NCI-H2107 treated with DMSO at 0.1 percent for 48 hours (cell line): ENCODE results near the gene ARHGEF26.

Source experiments
- DNase-seq: peaks from one replicate; lab custom pipeline; 2025; ENCODE audit not compliant: unreplicated experiment; lab: John Stamatoyannopoulos, UW

ARHGEF26 gene

DNA sequence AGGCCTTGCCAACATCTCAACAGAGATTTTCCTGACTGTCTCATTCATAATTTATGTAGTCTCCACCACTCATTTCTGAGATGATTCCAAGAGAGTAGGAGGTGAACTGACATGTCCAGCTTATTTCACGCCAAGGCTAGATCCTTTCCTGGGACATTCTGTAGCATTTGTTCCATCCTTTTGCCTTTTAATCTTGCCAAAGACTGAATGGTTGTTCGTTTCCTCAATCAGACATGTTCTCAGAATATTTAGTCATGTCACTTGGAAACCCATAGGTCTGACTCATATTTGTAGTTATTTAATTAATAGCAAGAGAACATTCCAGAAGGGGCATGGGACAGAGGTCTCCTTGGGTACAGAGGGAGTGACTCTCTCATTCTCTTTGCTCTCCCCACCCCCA is 122.2 kb downstream of the ARHGEF26 start:
- DNase-seq = no peak

DNA sequence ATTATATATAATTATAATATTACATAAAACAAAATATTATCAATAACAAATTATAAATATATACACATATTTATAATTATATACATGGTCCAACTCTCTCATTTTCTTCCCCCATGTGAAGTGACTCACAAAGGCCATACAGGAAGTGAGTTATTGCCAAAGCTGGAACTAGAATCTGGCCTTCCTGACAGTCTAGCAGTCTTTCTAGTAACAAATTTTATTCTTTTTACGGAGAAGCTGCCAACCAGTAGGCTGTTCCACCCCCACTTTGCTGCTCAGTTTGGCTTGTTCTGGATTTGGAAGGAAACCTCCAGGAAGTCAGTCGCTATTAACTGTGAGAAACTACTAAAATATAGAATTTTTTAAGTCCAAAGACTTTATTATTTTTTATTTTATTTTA is 123.5 kb downstream of the ARHGEF26 start:
- no peak for DNase-seq

DNA sequence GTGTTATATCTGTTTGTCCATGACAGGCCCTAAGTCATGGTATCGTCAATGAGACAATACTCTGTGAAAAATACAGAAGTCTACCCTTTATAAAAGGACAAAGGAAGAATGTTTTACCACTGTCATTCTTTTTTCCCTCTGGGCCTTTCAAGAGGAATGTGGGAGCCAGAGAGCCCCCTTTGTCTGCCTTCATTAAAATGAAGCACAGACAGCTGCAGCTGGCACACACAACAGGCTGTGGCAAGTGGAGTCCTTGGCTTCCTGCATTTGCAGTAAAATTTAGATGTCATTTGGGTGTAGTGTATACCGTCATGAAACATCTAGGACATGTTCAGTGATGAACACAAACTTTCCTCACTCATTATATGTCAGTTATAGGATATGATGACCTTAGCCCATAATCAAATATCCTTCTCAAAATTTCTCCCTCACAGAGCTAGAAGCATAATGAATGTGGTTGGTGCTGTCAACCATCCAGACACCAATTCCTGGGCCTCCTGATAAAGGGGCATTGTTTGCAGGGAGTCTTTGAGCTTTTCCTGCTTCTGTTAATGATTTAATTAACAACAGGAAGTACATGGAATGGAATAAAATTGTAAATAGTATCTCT is 126.7 kb downstream of the ARHGEF26 start:
- DNase-seq = peak; percentile 59

DNA sequence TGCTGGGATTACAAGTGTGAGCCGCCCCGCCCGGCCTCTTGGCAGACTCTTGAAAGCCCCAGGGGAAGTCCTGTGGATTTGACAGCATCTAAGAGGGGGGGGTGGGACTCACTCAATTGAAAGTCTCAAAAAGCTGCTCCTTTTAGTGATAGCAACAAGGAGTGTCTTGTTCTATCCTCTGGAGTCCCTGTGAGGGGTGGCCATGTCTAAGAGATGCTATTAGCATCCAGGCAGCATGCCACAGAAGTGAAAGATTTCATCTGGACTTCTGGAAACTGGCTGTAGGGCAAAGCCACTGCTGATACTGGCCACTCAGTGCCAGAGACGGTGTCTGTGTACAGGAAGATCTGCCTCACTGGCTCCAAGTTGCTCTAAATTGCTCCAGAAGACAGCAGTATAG is 129.1 kb downstream of the ARHGEF26 start:
- no peak for DNase-seq

DNA sequence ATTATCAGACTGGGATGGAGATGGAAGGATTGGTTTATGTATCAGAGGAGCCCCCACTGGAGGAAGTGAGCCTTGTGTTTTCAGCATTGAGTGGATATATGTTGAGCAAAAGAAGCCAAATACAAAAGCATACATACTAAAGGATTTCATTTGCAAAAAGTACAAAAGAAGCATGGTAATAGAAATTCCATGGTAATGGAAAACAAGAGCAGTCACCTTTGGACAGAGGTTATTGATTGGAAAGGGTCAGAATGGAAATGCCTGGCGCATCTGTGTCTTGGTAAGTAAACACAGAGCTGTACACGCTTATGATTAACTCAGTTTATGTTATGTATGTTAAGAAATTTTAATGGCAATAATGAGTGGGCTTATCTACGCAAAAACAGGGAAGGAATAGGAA is 130.4 kb downstream of the ARHGEF26 start:
- no peak for DNase-seq

DNA sequence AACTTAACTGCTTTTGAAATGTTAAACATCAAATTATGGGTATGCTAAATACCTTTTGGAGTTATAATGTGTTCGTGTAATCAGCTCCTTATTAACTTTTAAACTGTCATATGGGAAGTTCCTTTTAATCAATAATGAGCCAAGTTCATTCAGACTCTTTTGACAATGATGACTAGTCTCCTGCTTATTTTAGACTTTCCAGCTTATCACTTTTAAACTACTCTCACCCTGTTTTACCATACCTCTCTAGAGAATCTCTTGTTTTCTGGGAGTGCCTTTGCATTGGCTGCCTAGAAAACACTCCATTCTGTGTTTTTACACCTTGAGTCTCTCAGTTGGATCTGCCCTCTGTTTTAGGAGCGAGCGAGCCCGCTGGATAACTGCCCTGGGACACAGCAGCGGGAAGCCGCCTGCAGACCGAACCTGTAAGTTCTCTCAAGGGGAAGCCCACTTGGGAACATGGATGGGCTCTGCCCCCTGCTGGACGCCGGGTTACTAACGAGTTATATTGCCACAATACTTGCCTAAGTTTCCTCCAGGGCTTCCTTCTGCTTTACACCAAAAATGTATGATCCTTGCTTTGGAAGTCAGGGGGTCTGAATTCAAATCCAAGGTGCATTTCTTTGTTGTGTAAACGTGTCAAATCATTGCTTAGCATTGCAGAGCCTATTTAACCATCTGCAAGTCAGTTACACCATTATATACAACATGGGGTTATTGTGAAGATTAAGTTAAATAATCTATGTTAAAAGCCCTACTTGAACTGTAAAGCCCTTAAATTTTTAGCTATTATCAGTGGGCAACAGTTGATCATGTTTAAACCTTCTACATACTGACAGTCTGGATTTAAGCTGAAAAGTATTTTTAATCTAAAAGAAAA is 131.8 kb downstream of the ARHGEF26 start:
- peak; percentile 69 for DNase-seq

DNA sequence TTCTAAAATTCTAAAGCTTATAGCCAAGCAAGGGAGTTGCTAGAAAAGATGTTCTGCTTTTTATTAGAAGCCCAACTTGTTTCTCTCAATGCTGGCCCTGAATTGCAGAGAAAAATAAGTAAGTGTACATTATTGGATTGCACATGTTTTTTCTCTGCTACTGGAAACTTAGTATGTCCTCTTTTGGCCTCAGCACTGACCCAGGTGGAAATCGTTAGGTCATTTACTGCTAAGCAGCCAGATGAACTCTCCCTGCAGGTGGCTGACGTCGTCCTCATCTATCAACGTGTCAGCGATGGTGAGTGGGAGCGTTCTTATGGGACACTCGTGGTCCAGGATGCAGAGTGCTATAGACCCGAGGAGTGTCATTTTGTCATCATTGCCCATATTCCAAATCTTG is 133.3 kb downstream of the ARHGEF26 start:
- no peak for DNase-seq

DNA sequence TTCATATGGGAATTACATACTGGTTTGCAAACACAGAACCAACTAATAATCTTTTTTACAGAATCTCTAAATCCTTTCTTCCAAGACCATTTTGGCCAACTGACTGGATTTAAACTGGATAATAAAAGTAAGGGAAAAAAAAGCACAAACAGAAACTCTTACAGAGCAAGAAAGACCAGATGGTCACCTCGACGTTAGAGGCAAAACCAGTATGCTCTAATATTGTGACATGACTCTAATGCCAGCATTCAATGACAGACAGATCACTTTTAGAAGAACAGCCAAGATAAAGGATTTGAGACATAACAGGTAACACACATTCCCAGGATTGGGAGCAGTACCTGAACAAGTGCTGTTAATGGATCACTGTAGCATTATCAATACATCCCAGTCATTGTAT is 152.2 kb downstream of the ARHGEF26 start:
- DNase-seq = no peak

DNA sequence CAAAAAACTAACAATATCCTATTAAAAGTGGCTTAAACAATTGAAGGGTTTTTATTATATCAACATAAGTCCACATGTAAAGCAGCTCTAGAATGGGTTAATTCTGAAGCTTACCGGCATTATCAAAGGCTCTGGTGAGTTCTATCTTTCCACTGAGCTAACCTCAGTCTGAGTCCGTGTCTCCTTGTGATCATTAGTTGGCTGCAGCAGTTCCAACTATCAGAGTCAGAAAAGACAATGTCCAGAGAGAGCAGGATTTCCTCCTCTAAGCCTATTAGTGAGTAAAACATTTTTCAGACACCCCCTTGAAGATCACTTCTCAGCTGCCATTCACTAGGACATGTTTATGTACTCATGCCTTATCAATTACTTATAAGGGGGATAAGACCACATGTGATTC is 153.2 kb downstream of the ARHGEF26 start:
- DNase-seq = no peak

DNA sequence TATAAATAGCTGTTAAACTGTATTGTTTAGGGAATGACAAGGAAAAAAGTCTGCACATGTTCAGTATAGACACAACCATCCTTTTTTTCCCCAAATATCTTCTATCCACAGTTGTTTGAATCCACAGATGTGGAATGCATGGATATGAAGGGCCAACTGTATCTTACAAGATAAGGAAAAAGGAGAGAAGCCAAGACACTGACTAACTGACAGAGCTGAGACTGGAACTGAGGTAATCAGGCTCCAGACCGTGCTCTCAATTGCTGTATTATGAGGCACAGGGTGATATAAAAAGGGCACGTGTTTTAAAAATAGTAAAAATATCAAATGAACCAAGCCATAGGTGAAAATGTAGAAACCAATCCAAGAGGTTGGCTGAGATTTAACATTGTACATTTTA is 154.1 kb downstream of the ARHGEF26 start:
- no peak for DNase-seq

DNA sequence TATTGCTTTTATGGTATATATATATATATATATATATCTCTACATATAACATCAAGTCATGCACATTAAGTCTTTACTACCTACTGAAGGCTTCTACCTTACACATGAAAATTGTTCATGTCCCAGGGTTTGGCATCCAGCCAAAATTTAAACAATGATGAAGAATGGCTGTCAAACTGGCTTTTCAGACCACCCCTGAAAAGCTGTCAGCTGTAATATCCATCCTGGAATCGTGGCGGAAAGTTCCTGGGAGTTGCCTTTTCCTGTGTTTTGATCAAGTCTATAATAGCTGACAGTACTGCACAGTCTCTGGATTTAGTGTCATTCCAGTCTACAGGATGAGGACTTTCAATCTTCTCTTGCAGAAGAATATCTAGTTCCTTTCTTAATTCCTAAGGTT is 154.8 kb downstream of the ARHGEF26 start:
- DNase-seq = no peak

DNA sequence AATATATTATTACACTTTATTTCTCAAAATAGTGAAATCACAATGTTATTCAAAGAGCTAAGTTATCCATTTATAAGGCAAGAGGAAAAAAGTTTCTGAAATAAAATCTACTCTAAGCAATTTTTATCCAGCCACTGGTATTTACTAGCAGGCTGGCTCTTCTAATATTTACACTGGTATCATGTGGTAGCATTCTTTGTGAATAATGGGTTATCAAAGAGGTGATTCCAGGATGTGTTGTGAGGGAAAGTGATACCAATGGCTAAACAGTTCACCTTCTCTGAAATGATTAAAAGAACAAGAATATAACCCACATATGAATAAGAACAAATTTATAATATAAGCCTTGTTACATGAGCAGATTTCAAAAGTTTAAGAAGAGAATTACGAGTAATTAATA is 159.0 kb downstream of the ARHGEF26 start:
- DNase-seq = no peak

DNA sequence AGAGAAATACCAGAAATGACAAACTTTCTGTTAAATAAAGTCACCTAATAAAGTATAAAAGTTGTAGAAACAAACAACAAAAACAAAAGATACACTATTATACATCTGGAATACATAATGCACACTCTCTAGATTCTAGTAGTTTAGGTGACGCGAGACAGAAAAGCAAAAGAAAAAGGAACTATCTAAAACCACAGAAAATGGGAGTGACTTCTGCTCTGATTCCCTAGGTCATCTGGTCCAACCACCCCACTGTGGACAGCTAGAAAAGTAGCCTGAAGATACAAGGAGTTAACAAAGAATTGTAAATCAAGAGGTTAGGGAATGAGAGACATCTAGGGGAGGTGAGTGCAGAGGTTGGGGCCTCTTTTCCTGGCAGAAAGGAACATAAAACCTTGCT is 164.0 kb downstream of the ARHGEF26 start:
- DNase-seq = no peak

DNA sequence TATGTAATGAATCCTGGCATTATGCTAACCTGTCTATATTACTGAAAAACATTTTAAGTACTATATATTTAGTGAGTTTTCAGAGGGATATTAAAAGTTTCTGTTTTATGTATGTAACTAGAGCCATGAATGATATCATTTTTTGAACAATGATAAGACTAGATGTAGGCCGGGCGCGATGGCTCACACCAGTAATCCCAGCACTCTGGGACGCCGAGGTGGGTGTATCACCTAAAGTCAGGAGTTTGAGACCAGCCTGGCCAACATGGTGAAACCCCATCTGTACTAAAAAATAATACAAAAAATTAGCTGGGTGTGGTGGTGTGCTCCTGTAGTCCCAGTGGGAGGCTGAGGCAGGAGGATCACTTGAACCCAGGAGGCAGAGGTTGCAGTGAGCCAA is 169.0 kb downstream of the ARHGEF26 start:
- DNase-seq = no peak

DNA sequence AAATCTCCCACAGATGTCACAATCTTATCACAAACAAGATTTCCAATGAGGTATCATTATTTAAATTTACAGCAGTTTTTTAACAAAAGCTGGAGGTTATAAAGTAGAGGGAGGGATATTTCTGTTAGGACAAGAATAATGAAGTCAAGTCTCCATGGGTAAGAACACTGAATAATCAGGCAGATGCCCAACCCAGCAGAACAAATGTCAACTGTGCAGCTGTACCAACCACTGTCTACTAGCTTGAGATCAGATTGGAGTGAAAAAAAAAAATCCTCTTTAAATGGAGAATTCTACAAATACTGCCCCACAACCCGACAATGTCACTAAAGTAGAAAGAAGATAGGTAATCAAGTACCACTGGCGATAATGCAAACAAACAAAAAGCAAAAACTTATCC is 172.8 kb downstream of the ARHGEF26 start:
- DNase-seq = no peak

DNA sequence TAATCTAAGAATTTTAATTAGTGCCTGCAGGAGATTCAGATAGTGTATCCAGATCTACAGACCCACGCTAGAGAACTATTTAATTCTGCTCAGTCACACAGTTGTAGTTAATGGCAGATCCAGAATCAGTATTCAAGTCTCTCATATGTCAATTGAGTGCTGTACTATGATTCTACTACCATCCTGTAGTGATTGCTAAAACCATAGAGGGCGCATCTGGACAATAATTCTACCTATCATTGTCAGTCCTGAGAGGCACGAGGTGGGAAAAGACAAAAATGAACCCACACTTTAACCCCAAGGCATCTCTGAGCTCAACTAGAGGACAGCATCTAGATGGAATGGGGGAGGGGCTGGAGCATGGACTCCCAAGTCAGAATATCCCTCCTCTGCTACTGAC is 180.4 kb downstream of the ARHGEF26 start:
- DNase-seq = no peak

DNA sequence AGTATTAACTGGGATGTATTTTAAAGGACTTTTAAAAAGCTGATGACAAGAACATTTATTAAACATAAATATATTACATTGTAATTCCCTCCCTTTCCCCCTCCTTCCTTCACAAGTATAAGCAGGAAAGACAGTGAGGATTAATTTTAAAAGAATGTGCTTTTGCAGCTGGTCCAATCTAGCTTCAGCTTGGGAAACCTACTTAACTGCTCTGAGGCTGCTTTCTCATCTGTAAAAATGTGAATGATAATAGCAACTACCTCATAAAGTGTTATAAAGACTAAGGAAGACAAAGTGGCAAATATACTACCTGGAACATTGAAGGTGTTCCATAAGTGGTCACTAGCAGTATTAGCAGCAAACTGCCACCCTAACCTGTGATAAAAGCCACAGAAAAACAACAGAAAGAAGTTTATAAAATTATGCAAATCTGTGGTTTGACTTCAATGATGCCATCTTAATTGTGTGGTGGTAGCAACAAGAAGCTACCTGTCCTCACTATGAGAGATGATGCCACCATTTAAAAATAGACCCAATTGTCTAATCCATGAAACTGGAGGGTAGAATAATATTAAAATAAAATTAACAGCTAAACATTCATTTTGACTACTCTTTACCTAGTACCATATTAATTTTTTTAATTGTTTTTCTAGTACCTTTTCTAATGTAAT is 183.1 kb downstream of the ARHGEF26 start:
- DNase-seq = no peak

DNA sequence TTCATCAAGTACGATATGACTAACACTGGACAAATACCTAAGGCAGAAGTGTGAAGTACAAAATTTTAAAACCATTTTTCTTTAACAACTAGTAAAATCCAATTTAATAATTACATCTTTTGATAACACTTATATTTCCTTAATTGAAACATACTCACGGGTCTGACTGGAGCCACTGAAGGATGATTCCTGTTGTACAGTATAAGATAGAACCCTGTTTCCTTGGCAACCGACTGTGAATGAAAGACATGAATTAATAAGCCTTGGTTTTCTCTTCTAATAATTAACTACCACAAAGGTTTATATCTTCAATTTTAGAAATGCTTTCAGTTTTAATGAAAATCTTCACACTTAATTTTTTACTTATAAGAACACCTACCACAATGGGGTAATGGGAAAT is 183.7 kb downstream of the ARHGEF26 start:
- DNase-seq = no peak

DNA sequence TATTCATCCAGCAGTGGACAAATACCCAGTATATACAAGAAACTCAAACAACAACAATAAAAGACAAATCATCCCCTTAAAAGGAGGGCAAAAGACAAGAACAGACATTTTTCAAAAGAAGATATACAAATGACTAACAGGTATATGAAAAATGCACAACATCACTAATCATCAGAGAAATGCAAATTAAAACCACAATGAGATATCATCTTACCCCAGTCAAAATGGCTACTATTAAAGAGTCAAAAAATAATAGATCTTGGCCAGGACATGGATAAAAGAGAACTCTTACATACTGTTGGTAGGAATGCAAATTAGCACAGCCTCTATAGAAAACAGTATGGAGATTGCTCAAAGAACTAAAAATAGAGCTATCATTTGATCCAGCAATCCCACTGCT is 186.2 kb downstream of the ARHGEF26 start:
- DNase-seq = no peak
